Right lobe of liver (tissue), 6 donors: ENCODE data around the gene PATZ1. TPM values are rescaled to one million over a fixed set of nuclear protein-coding genes. Genes with fewer than 3 reads are reported as not detected.

ENCODE experiments used
- ATAC-seq, 4 donors: fragments of 200-7000 bp; cut with Tn5 transposase; one replicate each; pipeline ENCODE4 v1.9.1; 2020; ENCODE audit warnings: mild to moderate bottlenecking in 4 of 4, moderate library complexity in 4 of 4
- DNase-seq, 3 donors: peaks; one replicate each; pipeline ENCODE4 v3.0.0-alpha.2; 2020
- H3K27ac ChIP-seq, 3 donors: fragments of 200-600 bp; one replicate each; pipeline ENCODE4 v1.8.0; 2022
- H3K27me3 ChIP-seq, 2 donors: fragments of 200-600 bp; one replicate each; pipeline ENCODE4 v1.8.0; 2022
- H3K36me3 ChIP-seq, 4 donors: fragments of 200-600 bp; sonication (generic) in 1 of 4; one replicate each; pipeline versions ENCODE4 v1.5.1 to v1.8.0; 2017 to 2022; ENCODE audit warnings: control low read depth in 1 of 4
- H3K4me1 ChIP-seq, 4 donors: fragments of 200-600 bp; sonication (generic) in 1 of 4; one replicate each; pipeline versions ENCODE4 v1.5.1 to v1.8.0; 2017 to 2022; ENCODE audit warnings: control low read depth in 1 of 4
- H3K4me3 ChIP-seq, 3 donors: fragments of 200-600 bp; one replicate each; pipeline ENCODE4 v1.8.0; 2022
- H3K9me3 ChIP-seq, 4 donors: fragments of 200-600 bp; sonication (generic) in 1 of 4; one replicate each; pipeline versions ENCODE4 v1.5.1 to v1.8.0; 2017 to 2022; ENCODE audit warnings: control low read depth in 1 of 4
- CTCF ChIP-seq, 4 donors: fragments of 200-600 bp in 3 of 4; fragments of 450-650 bp in 1 of 4; IDR thresholded peaks; one replicate each; pipeline versions ENCODE4 v1.5.1 to v1.8.0; 2016 to 2022; ENCODE audit warnings: antibody characterized with exemption in 4 of 4, mild to moderate bottlenecking in 2 of 4
- POLR2A ChIP-seq: fragments of 450-650 bp; IDR thresholded peaks from one replicate; pipeline ENCODE4 v1.6.1; 2017; ENCODE audit warnings: antibody characterized with exemption, mild to moderate bottlenecking
- WGBS: methylation state at CpG from one replicate; pipeline ENCODE4 v1.1.6; 2018; ENCODE audit warnings: low coverage, low lambda C conversion rate; ENCODE audit not compliant: insufficient coverage; ENCODE audit errors: missing lambda C conversion rate; 5-methylcytosine and 5-hydroxymethylcytosine counted together
- intact Hi-C, 2 donors: fragments of 100-400 bp; cut with DNase I; formaldehyde crosslinking; loops; one replicate each; pipeline versions ENCODE4 v1.11.2 to v1.14.1; 2022
- total RNA-seq, 6 experiments: library from RNA; depleted of rRNA in 2 of 6; stranded (reverse); fragments of >200 nt in 2 of 6; fragmentation: NEBNext Ultra II Directional in 3 of 6; extraction: Animal tissue kit (Norgen Biotek cat#: 25700) in 3 of 6; gene quantifications; one replicate each; pipeline versions ENCODE4 v1.1.0 to v1.2.4, GENCODE V29; 2016 to 2023
- donor health status: DM: no; HTN: yes; CAD: no.
- donor health status: DM: no; HTN: no; CAD: no.
- donor health status: DM: no; HTN: no; CAD: no.
- donor health status: DM: no; HTN: yes; CAD: no.
- donor health status: DM: no; HTN: yes; CAD: no.

Gene PATZ1
- total RNA-seq, 6 experiments from 2014 or later: 7.4 to 18.8 (median 11.5) TPM

GRCh38 chr22:31292236-31292989 is 53.7 kb downstream of the PATZ1 start, which contains the start of gene PIK3IP1:
PIK3IP1 (minus strand) TSS chr22:31292488; CDS start chr22:31292344, 144 bp downstream.
- Histone ChIP-seq H3K27me3 (no peaks in the 10 kb centered on the region), H3K4me1 (peaks cover 0 to 12% (median 4%) of the 10 kb centered on the region in 4 donors), H3K36me3 (peaks cover 0 to 8% (median 0%) of the 10 kb centered on the region in 4 donors), H3K4me3 (peak within 1 kb of the TSS; percentile 61 to 65 (median 64)), H3K9me3 (no peaks in the 10 kb centered on the region), H3K27ac (peak within 1 kb of the TSS; percentile 92 to 98 (median 92))
- peak; percentile 90 to 92 (median 91) for DNase-seq
- TF ChIP-seq POLR2A (peak; percentile 85), CTCF (IDR thresholded peaks at IDR 0.05) (peak; percentile 43 to 60 (median 53))
- intact Hi-C loops: no loop called here
- 30% methylated on average over 18 of the region's 19 CpGs for WGBS
- ATAC-seq: peak; percentile 73 to 81 (median 78)

- intact Hi-C loops: no loop called here
- no peaks in the 10 kb centered on the region for H3K27me3 ChIP-seq
- DNase-seq (no peak), ATAC-seq (peak in 1 of 4 donors; percentile 0)
- H3K4me3 ChIP-seq: peak overlapping the region; percentile 61 to 65 (median 64)
- H3K4me1 ChIP-seq: peaks cover 0 to 12% (median 4%) of the 10 kb centered on the region in 4 donors
- H3K9me3 ChIP-seq: no peaks in the 10 kb centered on the region
- H3K27ac ChIP-seq: peak overlapping the region; percentile 92 to 98 (median 92)
- WGBS: 2% methylated on average over 12 of the region's 20 CpGs
- no peak for TF ChIP-seq CTCF (IDR thresholded peaks at IDR 0.05)
- TF ChIP-seq POLR2A: no peak
- peaks cover 0 to 8% (median 0%) of the 10 kb centered on the region in 4 donors for H3K36me3 ChIP-seq
Observed at GRCh38 chr22:31291481-31292235, 54.5 kb downstream of the PATZ1 start.

GRCh38 chr22:31290494-31291471 is 55.4 kb downstream of the PATZ1 start:
- Histone ChIP-seq H3K9me3 (no peaks in the 10 kb centered on the region), H3K36me3 (peaks cover 0 to 8% (median 0%) of the 10 kb centered on the region in 4 donors), H3K4me3 (peak overlapping the region; percentile 61 to 65 (median 64)), H3K27me3 (no peaks in the 10 kb centered on the region), H3K4me1 (peaks cover 0 to 12% (median 4%) of the 10 kb centered on the region in 4 donors), H3K27ac (peak overlapping the region; percentile 92 to 98 (median 92))
- intact Hi-C loops: no loop called here
- TF ChIP-seq CTCF (IDR thresholded peaks at IDR 0.05): no peak
- peak; percentile 94 for TF ChIP-seq POLR2A
- DNase-seq (peak; percentile 92 to 98 (median 98)), ATAC-seq (peak; percentile 83 to 92 (median 90))
- 1% methylated on average over 13 of the region's 95 CpGs for WGBS

GRCh38 chr22:31289344-31289743 is 56.8 kb downstream of the PATZ1 start:
- intact Hi-C loops: no loop called here
- WGBS: 87% methylated on average over 10 of the region's 13 CpGs
- ATAC-seq (no peak), DNase-seq (peak in 1 of 3 donors; percentile 42)
- H3K4me3 ChIP-seq: no peak overlapping the region
- H3K27ac ChIP-seq: peak overlapping the region; percentile 92 to 98 (median 92)
- H3K4me1 ChIP-seq: peaks cover 0 to 12% (median 4%) of the 10 kb centered on the region in 4 donors
- H3K27me3 ChIP-seq: no peaks in the 10 kb centered on the region
- H3K36me3 ChIP-seq: peaks cover 0 to 8% (median 0%) of the 10 kb centered on the region in 4 donors
- TF ChIP-seq CTCF (IDR thresholded peaks at IDR 0.05) (no peak), POLR2A (no peak)
- no peaks in the 10 kb centered on the region for H3K9me3 ChIP-seq
